Measurements from ENCODE around the gene TMEM108. TPM values are rescaled to one million over a fixed set of nuclear protein-coding genes. Genes with fewer than 3 reads are reported as not detected.

Gene TMEM108
- total RNA-seq, 1 experiment from 2014 or later = not detected

DNA sequence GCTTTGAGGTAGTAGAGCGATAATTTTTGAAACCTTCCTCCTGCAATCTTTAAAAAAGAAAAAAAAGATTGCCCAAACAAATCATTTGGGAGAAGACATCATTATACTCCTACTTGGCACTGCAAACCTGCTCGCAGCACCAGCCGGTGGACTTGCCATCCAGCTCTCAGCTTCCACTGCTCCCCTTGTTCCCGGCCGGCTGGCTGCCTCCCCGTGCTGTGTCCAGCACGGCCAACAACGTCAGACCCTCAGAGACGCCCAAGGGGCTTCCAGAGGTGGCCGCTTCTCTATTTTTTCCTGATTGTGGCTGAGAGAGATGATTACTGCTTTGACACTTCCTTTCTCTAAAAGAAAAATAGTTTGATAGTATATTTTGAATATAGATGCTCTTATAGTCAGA lies 358.7 kb downstream of the TMEM108 start:
- Histone ChIP-seq H3K27me3 (ENCODE audit: insufficient read depth, low read length) (peaks cover 49% of the 10 kb centered on the region), H3K9me2 (ENCODE audit: insufficient read depth) (no peaks in the 10 kb centered on the region), H2AFZ (ENCODE audit: low read depth, low read length, poor library complexity, severe bottlenecking) (no peak overlapping the region), H3K9ac (ENCODE audit: low read length) (no peak overlapping the region), H4K20me1 (ENCODE audit: insufficient read depth) (no peaks in the 10 kb centered on the region), H3K9me3 (ENCODE audit: control insufficient read depth in 1 of 2, insufficient read depth in 1 of 2, low read depth in 1 of 2, low read length in 2 of 2) (no peaks in the 10 kb centered on the region), H3K79me2 (ENCODE audit: insufficient read depth, low read length) (no peaks in the 10 kb centered on the region), H3K27ac (ENCODE audit: low read depth, low read length) (no peak overlapping the region), H3K4me3 (replicated peaks in 1 of 2; ENCODE audit: low read depth in 1 of 2, low read length in 2 of 2) (no peak overlapping the region), H3K36me3 (ENCODE audit: control insufficient read depth in 1 of 2, insufficient read depth in 2 of 2, low read length in 2 of 2) (no peaks in the 10 kb centered on the region), H3K4me1 (ENCODE audit: control insufficient read depth in 1 of 2, insufficient read depth in 2 of 2, low read length in 2 of 2) (no peaks in the 10 kb centered on the region), H3K4me2 (ENCODE audit: low read length) (no peak overlapping the region)
- intact Hi-C loops (cut with micrococcal nuclease) = no loop called here
- ATAC-seq = no peak
- TF ChIP-seq, protein P1, sequence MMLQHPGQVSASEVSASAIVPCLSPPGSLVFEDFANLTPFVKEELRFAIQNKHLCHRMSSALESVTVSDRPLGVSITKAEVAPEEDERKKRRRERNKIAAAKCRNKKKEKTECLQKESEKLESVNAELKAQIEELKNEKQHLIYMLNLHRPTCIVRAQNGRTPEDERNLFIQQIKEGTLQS (IDR thresholded peaks at IDR 0.05) = no peak
- TF ChIP-seq EGR1 (IDR thresholded peaks at IDR 0.05; ENCODE audit: low read depth) (no peak), SRF (IDR thresholded peaks at IDR 0.05; ENCODE audit: low read depth) (no peak), TCF7L2 (IDR thresholded peaks at IDR 0.05; ENCODE audit: borderline replicate concordance, extremely low read depth, insufficient read depth, insufficient read length) (no peak), SP1 (IDR thresholded peaks at IDR 0.05; ENCODE audit: low read depth) (no peak), CBX3 (IDR thresholded peaks at IDR 0.05; ENCODE audit: low read depth) (no peak), YY1 (IDR thresholded peaks at IDR 0.05; ENCODE audit: extremely low read depth, insufficient replicate concordance, low read depth, low read length) (no peak), POLR2AphosphoS5 (IDR thresholded peaks at IDR 0.05; ENCODE audit: low read depth, low read length) (no peak), EZH2phosphoT487 (IDR thresholded peaks at IDR 0.05; ENCODE audit: borderline replicate concordance) (no peak)
- TF ChIP-seq, protein P2, sequence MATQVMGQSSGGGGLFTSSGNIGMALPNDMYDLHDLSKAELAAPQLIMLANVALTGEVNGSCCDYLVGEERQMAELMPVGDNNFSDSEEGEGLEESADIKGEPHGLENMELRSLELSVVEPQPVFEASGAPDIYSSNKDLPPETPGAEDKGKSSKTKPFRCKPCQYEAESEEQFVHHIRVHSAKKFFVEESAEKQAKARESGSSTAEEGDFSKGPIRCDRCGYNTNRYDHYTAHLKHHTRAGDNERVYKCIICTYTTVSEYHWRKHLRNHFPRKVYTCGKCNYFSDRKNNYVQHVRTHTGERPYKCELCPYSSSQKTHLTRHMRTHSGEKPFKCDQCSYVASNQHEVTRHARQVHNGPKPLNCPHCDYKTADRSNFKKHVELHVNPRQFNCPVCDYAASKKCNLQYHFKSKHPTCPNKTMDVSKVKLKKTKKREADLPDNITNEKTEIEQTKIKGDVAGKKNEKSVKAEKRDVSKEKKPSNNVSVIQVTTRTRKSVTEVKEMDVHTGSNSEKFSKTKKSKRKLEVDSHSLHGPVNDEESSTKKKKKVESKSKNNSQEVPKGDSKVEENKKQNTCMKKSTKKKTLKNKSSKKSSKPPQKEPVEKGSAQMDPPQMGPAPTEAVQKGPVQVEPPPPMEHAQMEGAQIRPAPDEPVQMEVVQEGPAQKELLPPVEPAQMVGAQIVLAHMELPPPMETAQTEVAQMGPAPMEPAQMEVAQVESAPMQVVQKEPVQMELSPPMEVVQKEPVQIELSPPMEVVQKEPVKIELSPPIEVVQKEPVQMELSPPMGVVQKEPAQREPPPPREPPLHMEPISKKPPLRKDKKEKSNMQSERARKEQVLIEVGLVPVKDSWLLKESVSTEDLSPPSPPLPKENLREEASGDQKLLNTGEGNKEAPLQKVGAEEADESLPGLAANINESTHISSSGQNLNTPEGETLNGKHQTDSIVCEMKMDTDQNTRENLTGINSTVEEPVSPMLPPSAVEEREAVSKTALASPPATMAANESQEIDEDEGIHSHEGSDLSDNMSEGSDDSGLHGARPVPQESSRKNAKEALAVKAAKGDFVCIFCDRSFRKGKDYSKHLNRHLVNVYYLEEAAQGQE (IDR thresholded peaks at IDR 0.05; ENCODE audit: low read depth) = no peak
- TF ChIP-seq, protein P3, sequence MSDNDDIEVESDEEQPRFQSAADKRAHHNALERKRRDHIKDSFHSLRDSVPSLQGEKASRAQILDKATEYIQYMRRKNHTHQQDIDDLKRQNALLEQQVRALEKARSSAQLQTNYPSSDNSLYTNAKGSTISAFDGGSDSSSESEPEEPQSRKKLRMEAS (IDR thresholded peaks at IDR 0.05) = no peak
- TF ChIP-seq, protein P4, sequence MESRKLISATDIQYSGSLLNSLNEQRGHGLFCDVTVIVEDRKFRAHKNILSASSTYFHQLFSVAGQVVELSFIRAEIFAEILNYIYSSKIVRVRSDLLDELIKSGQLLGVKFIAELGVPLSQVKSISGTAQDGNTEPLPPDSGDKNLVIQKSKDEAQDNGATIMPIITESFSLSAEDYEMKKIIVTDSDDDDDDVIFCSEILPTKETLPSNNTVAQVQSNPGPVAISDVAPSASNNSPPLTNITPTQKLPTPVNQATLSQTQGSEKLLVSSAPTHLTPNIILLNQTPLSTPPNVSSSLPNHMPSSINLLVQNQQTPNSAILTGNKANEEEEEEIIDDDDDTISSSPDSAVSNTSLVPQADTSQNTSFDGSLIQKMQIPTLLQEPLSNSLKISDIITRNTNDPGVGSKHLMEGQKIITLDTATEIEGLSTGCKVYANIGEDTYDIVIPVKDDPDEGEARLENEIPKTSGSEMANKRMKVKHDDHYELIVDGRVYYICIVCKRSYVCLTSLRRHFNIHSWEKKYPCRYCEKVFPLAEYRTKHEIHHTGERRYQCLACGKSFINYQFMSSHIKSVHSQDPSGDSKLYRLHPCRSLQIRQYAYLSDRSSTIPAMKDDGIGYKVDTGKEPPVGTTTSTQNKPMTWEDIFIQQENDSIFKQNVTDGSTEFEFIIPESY (IDR thresholded peaks at IDR 0.05; ENCODE audit: extremely low read depth, insufficient replicate concordance, low read length) = no peak
- ChIA-PET POLR2A (no interaction called here), RAD21 (ENCODE audit: low non-redundant PET in 1 of 2, low total read pairs in 2 of 2, uncharacterized antibody in 2 of 2, unreplicated experiment in 2 of 2) (no interaction called here), CTCF (no interaction called here)
- no TSS peak for BruUV-seq (replicated peaks)
- no peak for DNase-seq (ENCODE audit: low read depth, low spot score)
